Right lobe of liver (tissue), 6 donors: ENCODE results near the gene LCP1. TPM values are rescaled to one million over a fixed set of nuclear protein-coding genes. Genes with fewer than 3 reads are reported as not detected.

Experiments
- ATAC-seq, 4 donors: fragments of 200-7000 bp; cut with Tn5 transposase; one replicate each; pipeline ENCODE4 v1.9.1; 2020; ENCODE audit warnings: mild to moderate bottlenecking in 4 of 4, moderate library complexity in 4 of 4
- DNase-seq, 3 donors: peaks; one replicate each; pipeline ENCODE4 v3.0.0-alpha.2; 2020
- H3K27ac ChIP-seq, 3 donors: fragments of 200-600 bp; one replicate each; pipeline ENCODE4 v1.8.0; 2022
- H3K27me3 ChIP-seq, 2 donors: fragments of 200-600 bp; one replicate each; pipeline ENCODE4 v1.8.0; 2022
- H3K36me3 ChIP-seq, 4 donors: fragments of 200-600 bp; sonication (generic) in 1 of 4; one replicate each; pipeline versions ENCODE4 v1.5.1 to v1.8.0; 2017 to 2022; ENCODE audit warnings: control low read depth in 1 of 4
- H3K4me1 ChIP-seq, 4 donors: fragments of 200-600 bp; sonication (generic) in 1 of 4; one replicate each; pipeline versions ENCODE4 v1.5.1 to v1.8.0; 2017 to 2022; ENCODE audit warnings: control low read depth in 1 of 4
- H3K4me3 ChIP-seq, 3 donors: fragments of 200-600 bp; one replicate each; pipeline ENCODE4 v1.8.0; 2022
- H3K9me3 ChIP-seq, 4 donors: fragments of 200-600 bp; sonication (generic) in 1 of 4; one replicate each; pipeline versions ENCODE4 v1.5.1 to v1.8.0; 2017 to 2022; ENCODE audit warnings: control low read depth in 1 of 4
- POLR2A ChIP-seq: fragments of 450-650 bp; IDR thresholded peaks from one replicate; pipeline ENCODE4 v1.6.1; 2017; ENCODE audit warnings: antibody characterized with exemption, mild to moderate bottlenecking
- WGBS: methylation state at CpG from one replicate; pipeline ENCODE4 v1.1.6; 2018; ENCODE audit warnings: low coverage, low lambda C conversion rate; ENCODE audit not compliant: insufficient coverage; ENCODE audit errors: missing lambda C conversion rate; 5-methylcytosine and 5-hydroxymethylcytosine counted together
- intact Hi-C, 2 donors: fragments of 100-400 bp; cut with DNase I; formaldehyde crosslinking; loops; one replicate each; pipeline versions ENCODE4 v1.11.2 to v1.14.1; 2022
- total RNA-seq, 6 experiments: library from RNA; depleted of rRNA in 2 of 6; stranded (reverse); fragments of >200 nt in 2 of 6; fragmentation: NEBNext Ultra II Directional in 3 of 6; extraction: Animal tissue kit (Norgen Biotek cat#: 25700) in 3 of 6; gene quantifications; one replicate each; pipeline versions ENCODE4 v1.1.0 to v1.2.4, GENCODE V29; 2016 to 2023
- TF ChIP-seq, protein P1 (sequence below), 4 donors: fragments of 200-600 bp in 3 of 4; fragments of 450-650 bp in 1 of 4; IDR thresholded peaks; one replicate each; pipeline versions ENCODE4 v1.5.1 to v1.8.0; 2016 to 2022; ENCODE audit warnings: antibody characterized with exemption in 4 of 4, mild to moderate bottlenecking in 2 of 4
- donor health status: DM: no; HTN: yes; CAD: no.
- donor health status: DM: no; HTN: no; CAD: no.
- donor health status: DM: no; HTN: no; CAD: no.
- donor health status: DM: no; HTN: yes; CAD: no.
- donor health status: DM: no; HTN: yes; CAD: no.

The LCP1 gene
- total RNA-seq, 6 experiments from 2014 or later = 19.7 to 58.1 (median 22.8) TPM

DNA sequence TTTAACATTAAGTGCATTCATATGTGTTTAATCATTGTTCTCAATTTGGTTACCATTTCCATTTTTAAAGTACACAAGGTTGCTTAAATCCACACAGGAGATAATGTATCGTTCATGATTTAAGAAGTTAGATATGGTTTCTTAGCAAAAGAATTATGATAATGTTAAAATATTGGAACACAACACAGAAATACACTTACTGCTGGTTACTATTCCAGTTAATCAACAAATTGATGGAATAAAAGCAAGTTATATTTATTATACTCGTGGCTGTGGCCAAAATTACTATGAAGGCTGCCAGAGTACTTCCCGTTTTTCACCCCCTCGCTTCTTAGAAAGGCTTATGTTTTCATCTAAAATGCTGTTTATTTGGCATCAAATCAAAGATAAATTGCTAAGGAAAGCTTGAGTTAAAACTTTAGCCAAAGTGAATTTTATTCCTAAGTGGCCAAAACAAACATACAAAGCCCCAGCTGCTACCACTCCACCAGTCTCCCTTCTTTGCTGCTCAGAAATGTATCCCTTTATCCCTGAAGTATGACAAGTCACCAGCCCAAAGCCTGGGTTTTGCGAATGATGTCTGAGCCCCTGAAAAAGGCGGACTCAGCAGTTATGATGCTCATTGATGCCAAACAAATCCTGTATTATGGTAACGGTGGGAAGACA is 27.7 kb downstream of the LCP1 start:
- Histone ChIP-seq H3K9me3 (no peaks in the 10 kb centered on the region), H3K4me1 (peaks cover 0 to 4% (median 0%) of the 10 kb centered on the region in 4 donors), H3K4me3 (no peak overlapping the region), H3K36me3 (peaks cover 0 to 3% (median 0%) of the 10 kb centered on the region in 4 donors), H3K27ac (no peak overlapping the region), H3K27me3 (no peaks in the 10 kb centered on the region)
- WGBS = 68% methylated on average over 7 of the region's 7 CpGs
- TF ChIP-seq POLR2A = no peak
- TF ChIP-seq, protein P1, sequence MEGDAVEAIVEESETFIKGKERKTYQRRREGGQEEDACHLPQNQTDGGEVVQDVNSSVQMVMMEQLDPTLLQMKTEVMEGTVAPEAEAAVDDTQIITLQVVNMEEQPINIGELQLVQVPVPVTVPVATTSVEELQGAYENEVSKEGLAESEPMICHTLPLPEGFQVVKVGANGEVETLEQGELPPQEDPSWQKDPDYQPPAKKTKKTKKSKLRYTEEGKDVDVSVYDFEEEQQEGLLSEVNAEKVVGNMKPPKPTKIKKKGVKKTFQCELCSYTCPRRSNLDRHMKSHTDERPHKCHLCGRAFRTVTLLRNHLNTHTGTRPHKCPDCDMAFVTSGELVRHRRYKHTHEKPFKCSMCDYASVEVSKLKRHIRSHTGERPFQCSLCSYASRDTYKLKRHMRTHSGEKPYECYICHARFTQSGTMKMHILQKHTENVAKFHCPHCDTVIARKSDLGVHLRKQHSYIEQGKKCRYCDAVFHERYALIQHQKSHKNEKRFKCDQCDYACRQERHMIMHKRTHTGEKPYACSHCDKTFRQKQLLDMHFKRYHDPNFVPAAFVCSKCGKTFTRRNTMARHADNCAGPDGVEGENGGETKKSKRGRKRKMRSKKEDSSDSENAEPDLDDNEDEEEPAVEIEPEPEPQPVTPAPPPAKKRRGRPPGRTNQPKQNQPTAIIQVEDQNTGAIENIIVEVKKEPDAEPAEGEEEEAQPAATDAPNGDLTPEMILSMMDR (IDR thresholded peaks at IDR 0.05) = no peak
- intact Hi-C loops = no loop called here
- ATAC-seq = no peak
- no peak for DNase-seq

DNA sequence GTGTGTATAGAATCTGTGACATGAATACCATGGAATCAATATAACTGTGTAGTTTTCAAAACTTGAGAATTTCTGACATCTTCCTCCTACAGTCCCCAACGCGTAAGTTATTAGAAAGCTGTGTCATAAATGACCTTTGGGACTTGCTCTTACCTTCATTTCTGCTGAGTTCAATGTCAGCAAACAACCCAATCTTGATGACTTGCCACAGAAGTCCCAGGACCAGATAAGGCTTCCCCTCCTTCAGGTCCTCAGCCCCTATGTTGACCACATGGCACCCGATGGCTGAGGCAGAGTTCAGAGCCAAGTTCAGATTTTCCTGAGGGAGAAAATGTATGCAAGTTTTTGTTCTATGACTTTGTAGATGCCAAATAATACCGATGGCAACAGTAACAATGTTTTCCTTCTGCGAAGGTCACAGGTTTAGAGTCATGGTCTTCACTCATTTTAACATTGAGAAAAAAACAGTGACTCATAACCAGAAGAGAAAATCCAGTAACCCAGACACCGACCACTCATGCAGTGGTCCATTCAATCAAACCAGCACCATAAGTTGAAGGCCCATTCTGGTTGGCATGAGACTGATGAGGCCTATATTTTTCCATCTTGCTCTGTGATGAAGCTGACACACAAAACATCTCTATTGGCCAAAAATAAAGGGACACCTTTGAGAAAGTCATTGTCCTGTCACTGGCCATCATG is 29.2 kb downstream of the LCP1 start:
- H3K36me3 ChIP-seq = peaks cover 0 to 4% (median 2%) of the 10 kb centered on the region in 4 donors

DNA sequence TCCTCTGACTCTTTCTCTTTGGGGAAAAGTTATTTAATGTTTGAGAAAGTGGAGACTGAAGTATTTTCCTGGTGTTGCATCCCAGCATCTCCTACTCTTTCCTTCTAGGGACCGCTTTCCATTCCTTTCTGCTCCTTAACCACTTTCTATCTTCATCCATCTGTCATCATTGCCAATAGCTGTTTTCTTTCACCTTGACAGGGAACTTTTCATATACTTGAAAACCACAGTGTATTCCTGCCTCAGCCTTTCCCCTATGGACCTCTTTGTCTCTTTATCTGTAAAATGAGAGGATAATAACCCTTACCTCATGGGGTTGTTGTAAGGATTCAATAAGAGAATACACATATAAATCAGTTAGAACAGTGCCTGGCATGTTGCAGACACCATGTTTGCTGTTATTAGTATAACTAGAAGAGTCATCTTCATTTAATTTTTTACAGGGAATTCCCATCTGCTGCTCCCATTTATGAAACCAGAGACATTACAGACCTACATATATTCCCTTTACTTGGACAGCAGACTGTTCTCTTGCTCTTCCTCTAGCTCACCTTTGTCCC is 31.8 kb downstream of the LCP1 start:
- no peaks in the 10 kb centered on the region for H3K27me3 ChIP-seq
- intact Hi-C loops = no loop called here
- H3K27ac ChIP-seq = no peak overlapping the region
- no peak overlapping the region for H3K4me3 ChIP-seq
- ATAC-seq (no peak), DNase-seq (no peak)
- 92% methylated on average over 1 of the region's 1 CpG for WGBS
- H3K4me1 ChIP-seq = peaks cover 0 to 4% (median under 1%) of the 10 kb centered on the region in 4 donors
- TF ChIP-seq POLR2A = no peak
- TF ChIP-seq, protein P1 (IDR thresholded peaks at IDR 0.05) = no peak
- no peaks in the 10 kb centered on the region for H3K9me3 ChIP-seq
- H3K36me3 ChIP-seq = peaks cover 0 to 4% (median 2%) of the 10 kb centered on the region in 4 donors

More for the DNA sequence above, 29.2 kb downstream of the LCP1 start:
- 67% methylated on average over 6 of the region's 6 CpGs for WGBS
- no peaks in the 10 kb centered on the region for H3K9me3 ChIP-seq
- no peak overlapping the region for H3K4me3 ChIP-seq
- DNase-seq (no peak), ATAC-seq (peak in 2 of 4 donors; percentile 44 to 52)
- no peaks in the 10 kb centered on the region for H3K27me3 ChIP-seq
- intact Hi-C loops = no loop called here
- no peak for TF ChIP-seq POLR2A
- TF ChIP-seq, protein P1 (IDR thresholded peaks at IDR 0.05) = no peak
- peaks cover 0 to 4% (median 0%) of the 10 kb centered on the region in 4 donors for H3K4me1 ChIP-seq
- H3K27ac ChIP-seq = no peak overlapping the region

DNA sequence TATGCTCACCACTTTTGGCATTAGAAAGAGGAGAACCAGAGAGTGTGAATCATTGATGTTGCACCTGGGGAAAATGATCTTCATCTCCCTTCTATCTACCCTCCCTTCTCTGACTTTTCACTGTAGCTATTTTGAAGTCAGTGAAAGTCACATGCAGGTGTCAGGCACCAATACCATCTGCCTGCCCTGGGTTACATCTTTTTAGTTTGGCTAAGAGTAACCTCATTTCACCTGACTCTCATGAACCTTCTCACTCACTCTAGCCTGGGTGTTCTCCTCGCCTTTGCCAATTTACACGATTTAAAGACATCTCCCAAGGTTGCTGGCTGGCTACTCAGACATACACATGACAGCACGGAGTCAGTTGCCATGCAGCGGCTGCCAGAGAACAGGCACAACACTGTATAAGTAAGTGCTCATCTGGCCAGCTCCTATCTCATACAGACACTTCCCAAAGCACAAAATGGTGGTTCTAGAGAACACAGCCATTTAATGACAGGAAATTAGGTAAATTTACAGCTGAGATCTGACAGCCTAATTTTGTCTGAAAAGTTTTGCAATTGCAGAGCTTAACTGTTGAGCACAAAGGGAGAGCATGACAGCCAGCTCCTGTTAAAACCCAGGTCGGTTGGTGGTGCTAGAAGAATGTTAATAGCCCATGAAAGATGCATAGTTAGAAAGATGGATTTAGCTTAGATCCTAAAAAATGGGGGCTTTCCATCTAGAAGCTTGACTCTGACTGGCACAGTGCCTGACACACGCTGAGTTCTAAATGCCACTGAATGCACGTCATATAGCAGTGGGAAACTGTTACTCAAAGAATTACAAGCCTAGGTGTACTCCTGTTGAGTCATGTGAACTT is 32.5 kb downstream of the LCP1 start:
- H3K36me3 ChIP-seq = peaks cover 0 to 4% (median 2%) of the 10 kb centered on the region in 4 donors

More for the DNA sequence above, 32.5 kb downstream of the LCP1 start:
- H3K9me3 ChIP-seq = no peaks in the 10 kb centered on the region
- ATAC-seq (no peak), DNase-seq (no peak)
- TF ChIP-seq POLR2A = no peak
- TF ChIP-seq, protein P1 (IDR thresholded peaks at IDR 0.05) = no peak
- 86% methylated on average over 7 of the region's 7 CpGs for WGBS
- peaks cover 0 to 9% (median 4%) of the 10 kb centered on the region in 4 donors for H3K4me1 ChIP-seq
- no peaks in the 10 kb centered on the region for H3K27me3 ChIP-seq
- no peak overlapping the region for H3K27ac ChIP-seq
- no peak overlapping the region for H3K4me3 ChIP-seq
- intact Hi-C loops = no loop called here
